ENCODE results near the gene GFOD2.

Gene GFOD2

DNA sequence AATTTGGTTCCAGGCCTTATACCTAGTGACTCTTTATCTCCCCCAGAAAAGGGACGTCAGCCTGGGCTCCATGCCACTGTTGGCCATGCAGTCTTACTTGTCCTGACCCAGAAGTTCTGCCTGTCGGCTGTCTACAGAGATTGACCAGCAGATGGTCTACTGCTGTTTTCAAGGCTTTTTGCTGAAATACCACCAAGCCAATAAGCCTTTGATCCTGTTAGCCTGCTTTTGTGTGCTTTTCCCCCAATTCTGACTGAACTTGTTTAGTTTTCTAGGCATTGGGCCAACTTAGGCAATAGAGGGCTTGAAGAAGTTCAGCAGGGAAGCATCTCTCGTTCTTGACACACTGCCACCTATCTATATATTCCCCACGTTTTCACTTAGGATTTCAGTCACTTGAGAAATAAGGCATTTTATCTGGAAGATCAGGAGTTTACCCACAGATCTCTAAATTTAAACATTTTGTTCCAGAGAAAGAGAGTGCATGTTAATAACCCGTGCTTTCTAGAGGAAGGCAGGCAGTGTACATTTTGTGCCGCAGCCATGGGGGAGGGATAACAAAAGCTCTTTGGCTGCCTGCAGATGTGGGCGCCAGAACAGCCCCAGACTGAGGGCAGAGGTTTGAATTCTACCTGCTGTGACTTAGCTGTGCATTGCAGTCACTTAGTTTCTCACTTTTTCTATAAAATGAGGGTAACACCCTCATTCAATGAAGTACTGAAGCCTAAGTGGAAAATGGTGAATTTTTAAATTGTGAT, 86.5 kb downstream of the GFOD2 start:
- DNase-seq (ENCODE audit: insufficient read length, low spot score): no peak
- TF ChIP-seq POLR2AphosphoS5 (IDR thresholded peaks at IDR 0.05; ENCODE audit: low read depth, low read length) (no peak), TAF1 (IDR thresholded peaks at IDR 0.05; ENCODE audit: low read depth, low read length) (no peak), POLR2A (IDR thresholded peaks at IDR 0.05; ENCODE audit: low read depth, low read length) (no peak), SPI1 (IDR thresholded peaks at IDR 0.05; ENCODE audit: low read depth, low read length) (no peak), POU2F2 (IDR thresholded peaks at IDR 0.05; ENCODE audit: low read depth, low read length) (no peak), PAX5 (IDR thresholded peaks at IDR 0.05; ENCODE audit: insufficient read depth, low read length, severe bottlenecking) (no peak)
- FAIRE-seq: no peak

DNA sequence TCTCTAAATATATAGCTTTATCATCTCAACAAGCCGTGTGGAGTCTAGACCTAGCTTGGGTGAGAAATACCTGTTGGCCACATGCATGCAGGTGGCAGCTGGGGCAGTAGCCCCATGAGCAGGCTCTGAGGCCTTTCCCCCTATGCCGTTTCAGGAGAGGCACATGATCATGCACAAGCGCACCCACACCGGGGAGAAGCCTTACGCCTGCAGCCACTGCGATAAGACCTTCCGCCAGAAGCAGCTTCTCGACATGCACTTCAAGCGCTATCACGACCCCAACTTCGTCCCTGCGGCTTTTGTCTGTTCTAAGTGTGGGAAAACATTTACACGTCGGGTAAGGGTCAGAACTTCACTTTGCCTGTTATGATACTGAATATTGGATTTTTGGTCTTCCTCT, 90.9 kb downstream of the GFOD2 start:
- TF ChIP-seq SPI1 (IDR thresholded peaks at IDR 0.05; ENCODE audit: low read depth, low read length) (no peak), POU2F2 (IDR thresholded peaks at IDR 0.05; ENCODE audit: low read depth, low read length) (no peak), POLR2A (IDR thresholded peaks at IDR 0.05; ENCODE audit: low read depth, low read length) (no peak), TAF1 (IDR thresholded peaks at IDR 0.05; ENCODE audit: low read depth, low read length) (no peak), POLR2AphosphoS5 (IDR thresholded peaks at IDR 0.05; ENCODE audit: low read depth, low read length) (no peak), PAX5 (IDR thresholded peaks at IDR 0.05; ENCODE audit: insufficient read depth, low read length, severe bottlenecking) (no peak)
- FAIRE-seq: no peak
- DNase-seq (ENCODE audit: insufficient read length, low spot score): no peak
